NCI-H146 (cell line): ENCODE data around the gene RAB17.

Source experiments
- DNase-seq: peaks from one replicate; lab custom pipeline; 2025; lab: John Stamatoyannopoulos, UW

RAB17 gene

DNA sequence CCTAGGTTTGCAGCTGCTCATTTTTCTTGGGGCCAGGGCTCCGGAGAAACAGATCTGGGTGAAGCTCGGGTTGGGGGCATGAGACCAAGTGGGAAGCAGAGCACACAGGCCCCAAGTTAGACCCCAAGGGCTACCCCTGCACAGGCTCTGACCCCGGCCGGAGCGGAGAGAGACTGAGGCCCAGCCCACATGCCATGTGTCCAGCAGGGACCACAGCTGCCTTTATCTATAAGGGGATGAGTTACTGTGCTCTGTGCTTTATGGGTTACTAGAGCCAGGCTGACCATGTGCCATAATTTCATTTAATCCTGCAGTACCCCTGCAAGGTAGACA lies 54.5 kb downstream of the RAB17 start:
- DNase-seq, result no peak

DNA sequence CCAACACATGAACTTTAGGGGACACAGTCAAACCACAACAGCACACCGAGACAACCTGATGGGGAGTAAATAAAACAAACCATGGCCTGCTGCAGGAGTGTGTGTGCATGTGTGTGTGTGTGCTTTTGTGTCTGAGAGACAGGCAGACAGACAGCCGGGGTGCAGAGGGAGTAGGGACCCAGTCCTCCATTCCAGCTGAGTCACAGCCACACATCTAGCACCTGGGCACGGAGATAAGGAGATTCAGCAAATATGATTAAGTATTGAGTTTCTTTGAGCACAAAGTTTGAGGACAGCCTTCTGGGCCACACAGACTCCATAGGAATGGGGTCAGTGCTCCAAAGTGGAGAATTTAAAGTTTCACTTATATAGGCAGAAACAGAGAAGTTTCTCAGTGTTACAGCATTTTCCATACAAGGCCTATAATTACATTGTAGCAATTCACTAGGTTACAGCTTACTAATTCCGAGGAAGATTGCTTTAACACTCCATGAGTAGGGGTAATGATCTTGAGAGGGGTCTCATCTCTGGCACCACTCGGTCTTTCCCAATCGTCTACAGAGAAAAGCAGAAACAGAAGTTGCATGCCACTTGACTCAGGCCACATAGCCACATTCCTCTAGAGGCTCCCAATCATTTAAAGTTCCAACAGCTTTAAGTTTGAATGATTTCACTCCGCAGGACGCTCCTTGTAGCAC lies 55.0 kb downstream of the RAB17 start:
- no peak for DNase-seq

GRCh38 chr2:237534380-237534779 lies 56.2 kb downstream of the RAB17 start:
- DNase-seq, result no peak

DNA sequence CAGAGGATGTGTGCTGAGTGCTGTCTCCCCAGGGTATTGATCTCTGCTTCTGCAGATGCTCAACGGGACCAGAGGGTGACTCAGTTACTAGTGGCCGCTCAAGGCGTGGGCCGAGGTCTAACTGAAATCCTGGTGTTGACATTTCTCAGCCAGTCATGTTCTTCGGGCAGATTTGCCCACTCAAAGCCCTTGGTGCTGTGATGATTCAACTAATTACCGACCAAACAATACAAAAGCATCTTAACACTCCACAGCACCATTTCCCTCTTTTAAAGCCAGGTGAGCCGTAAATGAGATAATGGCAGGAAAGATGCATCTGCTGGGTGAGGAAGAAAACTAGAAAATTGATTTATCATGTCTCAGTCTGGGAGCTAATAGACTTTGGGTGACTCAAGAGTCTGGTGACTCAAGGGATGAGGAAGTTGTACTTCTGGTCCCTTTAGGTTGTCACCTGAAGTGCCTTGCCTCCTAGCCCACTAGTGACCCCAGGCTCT lies 56.8 kb downstream of the RAB17 start:
- DNase-seq, result peak; percentile 79

GRCh38 chr2:237532160-237532559 lies 58.4 kb downstream of the RAB17 start:
- DNase-seq, result no peak

DNA sequence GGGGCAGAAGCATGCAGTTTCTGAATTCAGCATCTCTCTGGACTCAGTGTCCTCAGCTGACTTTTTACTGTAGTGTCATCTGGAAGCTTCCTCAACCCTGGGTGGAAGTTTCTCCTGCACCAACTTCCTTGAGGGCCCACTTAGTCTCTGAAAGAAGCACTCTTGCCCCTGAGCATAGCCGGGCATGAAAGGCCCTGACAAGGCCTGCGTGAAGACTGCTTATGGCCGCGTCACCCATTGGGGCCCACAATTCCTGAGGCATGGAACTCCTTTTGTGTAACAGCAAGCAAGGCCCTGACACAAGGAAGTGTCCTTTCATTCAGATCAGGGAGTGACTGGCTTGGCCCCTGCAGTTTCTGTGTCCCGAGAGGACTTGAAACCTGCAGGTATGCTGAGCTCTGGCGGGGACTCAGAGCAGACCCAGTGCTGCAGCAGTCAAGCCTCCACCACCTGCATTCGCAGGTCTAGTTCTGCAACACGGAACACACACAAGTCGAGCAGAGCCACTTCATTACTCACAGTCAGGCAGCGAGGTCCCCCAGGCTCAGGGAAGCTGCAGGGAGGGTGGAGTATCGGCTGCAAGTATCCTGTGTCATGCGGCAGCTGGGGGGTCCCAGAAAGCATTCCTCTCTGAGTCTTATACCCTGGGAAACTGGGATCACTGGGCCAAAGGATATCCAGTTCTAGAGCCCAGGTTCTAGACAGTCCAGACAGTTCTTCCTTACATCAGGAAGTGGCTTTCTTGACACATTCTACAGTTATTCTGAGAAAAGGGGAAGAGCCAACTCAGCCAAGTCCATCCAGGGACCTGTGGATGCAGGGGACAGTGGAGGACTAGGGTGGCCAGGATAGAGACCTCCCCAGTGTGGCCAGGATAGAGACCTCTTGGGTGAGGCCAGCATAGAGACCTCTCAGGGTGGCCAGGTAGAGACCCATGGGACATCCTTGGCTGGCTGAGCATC lies 59.8 kb downstream of the RAB17 start:
- DNase-seq, result no peak

GRCh38 chr2:237529452-237530402 lies 60.8 kb downstream of the RAB17 start:
- no peak for DNase-seq

DNA sequence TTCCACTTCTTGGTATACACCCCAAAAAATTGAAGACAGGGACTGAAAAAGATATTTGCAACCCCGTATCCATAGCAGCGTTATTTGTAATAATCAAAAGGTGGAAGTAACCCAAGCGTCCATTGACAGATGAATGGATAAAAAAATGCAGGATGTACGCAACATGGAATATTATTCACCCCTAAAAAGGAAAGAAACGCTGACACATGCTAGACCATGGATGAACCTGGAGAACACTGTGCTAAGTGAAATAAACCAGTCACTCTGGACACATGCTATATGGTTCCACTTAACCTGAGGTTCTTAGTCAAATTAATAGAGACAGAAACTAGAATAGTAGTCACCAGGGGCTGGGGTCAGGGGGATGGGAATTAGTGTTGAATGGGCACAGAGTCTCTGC lies 62.8 kb downstream of the RAB17 start:
- DNase-seq, result no peak

- DNase-seq, result no peak
These were observed 63.3 kb downstream of the RAB17 start for GRCh38 chr2:237527233-237527632.

DNA sequence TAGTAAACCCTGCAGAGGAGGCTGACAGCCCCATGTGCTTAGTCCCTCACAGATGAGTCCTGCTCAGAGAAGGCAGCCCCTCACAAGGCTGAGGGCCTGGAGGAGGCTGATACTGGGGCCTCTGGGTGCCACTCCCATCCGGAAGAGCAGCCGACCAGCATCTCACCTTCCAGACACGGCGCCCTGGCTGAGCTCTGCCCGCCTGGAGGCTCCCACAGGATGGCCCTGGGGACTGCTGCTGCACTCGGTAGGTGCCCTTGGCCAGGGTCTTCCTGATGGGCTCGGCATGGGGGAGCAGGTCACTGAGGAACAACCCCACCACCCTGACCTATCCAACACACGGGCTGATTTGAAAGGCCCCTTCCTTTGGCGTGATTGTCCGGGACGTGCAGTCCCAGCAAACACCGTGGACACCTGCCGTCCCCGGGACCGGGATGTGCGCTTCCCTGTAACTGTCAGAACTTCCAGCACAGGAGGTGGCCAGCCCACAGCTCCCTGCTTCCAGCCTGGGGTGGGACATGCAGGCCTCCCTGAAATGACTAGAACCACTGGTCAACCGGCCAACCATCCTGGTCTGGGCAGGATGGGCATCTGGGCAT lies 64.9 kb downstream of the RAB17 start:
- no peak for DNase-seq

GRCh38 chr2:237524631-237525030 lies 65.9 kb downstream of the RAB17 start:
- no peak for DNase-seq
